Epithelial cell of prostate (primary cell): ENCODE results near the gene GPR12.

Source experiments
- DNase-seq: peaks from one replicate; pipeline ENCODE4 v3.0.0-alpha.2; 2011; ENCODE audit warnings: low read depth, low spot score
- H3K27ac ChIP-seq: fragments of 450-650 bp; 2 replicates; pipeline ENCODE4 v1.5.1; 2017; ENCODE audit warnings: mild to moderate bottlenecking

Gene GPR12, protein sequence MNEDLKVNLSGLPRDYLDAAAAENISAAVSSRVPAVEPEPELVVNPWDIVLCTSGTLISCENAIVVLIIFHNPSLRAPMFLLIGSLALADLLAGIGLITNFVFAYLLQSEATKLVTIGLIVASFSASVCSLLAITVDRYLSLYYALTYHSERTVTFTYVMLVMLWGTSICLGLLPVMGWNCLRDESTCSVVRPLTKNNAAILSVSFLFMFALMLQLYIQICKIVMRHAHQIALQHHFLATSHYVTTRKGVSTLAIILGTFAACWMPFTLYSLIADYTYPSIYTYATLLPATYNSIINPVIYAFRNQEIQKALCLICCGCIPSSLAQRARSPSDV

DNA sequence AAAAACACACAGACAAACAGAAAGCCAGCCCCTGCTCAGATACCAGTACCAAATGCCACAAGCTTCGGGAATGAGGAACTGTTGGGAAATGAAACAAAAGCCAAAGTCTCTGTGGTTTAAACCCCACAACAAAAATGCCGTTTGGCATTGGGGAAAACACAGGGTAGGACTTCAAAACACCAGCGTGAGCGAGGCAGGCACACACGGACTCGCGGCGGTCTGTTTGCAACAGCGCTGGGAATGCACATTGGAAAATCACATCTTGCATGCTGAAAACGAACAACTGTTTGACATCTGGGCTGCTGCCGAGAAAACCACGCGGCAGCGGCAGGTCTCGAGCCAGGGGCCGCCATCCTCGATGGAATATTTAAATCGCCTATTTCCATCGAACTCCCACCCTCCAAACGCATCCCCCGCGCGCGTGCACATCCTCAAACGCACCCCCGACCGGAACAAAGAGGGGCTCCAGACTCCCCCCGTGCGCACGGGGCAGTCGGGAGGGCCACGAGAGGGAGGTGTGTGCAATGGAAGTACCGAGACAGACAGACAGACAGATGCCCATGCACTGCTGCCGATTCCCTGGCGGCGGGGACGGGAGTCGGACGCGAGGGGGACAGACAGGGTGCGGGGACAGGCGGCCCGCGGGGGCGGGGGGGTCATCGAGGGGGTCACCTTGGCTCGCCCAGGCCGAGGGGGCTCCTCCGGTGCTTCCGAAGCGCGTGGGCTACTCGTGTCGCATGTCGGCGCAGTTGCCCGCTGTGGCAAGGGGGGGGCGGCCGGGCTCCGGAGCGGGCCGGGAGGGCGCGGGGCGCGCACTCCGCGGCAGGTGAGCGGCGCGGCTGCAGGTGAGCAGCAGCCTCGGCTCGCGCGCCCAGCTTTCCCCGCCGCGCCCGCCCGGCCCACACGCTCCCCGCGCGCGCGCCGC is at the start of gene GPR12:
TSS of gene GPR12 (minus strand) at position 880 of the 925 bp plus-strand sequence. CDS start 959 bp downstream, outside the sequence.
- no peak for DNase-seq
- no peak within 1 kb of the TSS for H3K27ac ChIP-seq

DNA sequence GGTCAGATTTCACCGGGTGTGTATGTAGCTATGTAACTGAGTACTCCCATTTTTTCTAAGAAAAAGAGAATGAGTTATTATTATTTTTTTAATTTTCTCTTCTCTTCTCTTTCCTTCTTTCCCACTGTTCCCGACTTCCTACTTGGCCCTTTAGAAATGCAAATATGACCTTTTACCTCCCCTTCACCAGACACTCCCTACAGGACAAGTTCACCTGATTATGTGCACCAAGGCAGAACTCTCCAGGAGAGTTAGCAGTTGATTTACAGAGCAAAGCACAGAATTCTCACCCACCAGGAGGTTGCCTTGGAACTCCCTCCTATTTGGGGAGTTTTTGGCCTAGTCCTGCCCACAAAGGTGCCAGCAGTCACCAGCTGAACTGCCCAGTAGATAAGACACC is 49.5 kb upstream of the GPR12 start:
- no peak overlapping the region for H3K27ac ChIP-seq
- no peak for DNase-seq

DNA sequence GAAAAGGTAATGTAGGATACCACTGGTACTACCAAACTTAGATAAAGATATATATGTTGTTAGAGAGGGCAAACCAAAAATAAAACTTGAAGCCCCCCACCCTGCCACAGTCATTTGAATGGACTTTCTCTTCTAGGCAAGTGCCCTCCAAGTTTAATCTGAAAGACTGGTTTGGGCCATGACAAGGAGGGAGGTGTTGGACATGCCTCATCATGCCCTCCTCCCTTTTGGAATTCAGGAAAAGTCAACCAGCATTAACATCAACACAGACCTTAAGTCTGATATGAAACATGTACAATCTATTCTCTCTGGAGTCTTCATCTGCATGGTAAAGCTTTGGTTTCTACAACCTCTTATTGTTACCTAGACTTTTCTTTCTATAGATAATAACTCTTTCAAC is 46.3 kb upstream of the GPR12 start:
- no peak for DNase-seq
- no peak overlapping the region for H3K27ac ChIP-seq

DNA sequence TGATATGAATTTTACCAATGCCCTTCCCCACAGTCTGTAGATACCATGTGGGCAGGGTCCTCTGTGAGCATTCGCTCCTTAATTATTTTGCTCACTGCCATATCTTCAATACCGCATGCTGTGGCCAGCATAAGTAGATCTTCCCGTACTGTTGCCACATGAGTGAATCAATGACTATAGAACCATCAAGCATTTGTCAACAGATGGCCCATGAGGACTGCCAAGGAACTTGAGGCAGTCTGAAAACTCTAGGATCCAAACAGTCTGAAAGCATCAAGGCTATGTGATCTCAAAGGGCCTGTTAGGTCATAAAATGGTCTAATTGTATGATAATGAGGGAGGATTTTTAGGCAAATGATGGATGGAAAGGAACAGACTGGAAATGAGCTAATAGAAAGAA is 27.4 kb upstream of the GPR12 start:
- DNase-seq = no peak
- no peak overlapping the region for H3K27ac ChIP-seq

DNA sequence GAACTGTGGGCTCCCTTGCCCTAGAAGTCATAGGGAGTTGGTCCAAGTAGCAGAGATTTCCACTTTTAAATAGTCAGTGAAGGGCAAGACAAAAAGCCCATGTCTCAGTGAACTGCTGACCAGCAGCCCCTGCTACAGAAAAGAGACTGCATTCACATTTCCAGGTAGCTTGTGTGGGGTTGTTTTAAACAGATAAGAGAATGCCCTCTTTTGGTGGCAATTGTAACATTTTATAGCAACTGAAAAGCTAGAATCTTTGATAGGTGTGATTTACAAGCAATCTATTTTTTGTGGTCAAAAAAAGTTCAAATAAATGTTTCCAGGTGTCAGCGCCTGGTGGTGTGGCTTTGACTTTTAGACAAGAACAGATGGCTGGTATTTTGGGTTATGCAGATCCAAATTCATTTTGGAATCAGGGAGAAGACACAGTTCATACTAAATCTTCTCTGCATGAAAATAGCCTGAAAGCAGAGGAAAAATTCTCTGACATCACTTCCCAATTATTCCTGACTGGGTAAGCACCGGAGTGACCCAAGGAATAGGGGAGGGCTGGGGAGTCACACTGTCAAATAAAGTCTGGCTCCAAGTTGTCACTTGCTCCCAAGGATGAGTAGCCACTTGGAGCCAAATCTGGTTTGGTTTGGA is 26.2 kb upstream of the GPR12 start:
- no peak for DNase-seq
- H3K27ac ChIP-seq = no peak overlapping the region

DNA sequence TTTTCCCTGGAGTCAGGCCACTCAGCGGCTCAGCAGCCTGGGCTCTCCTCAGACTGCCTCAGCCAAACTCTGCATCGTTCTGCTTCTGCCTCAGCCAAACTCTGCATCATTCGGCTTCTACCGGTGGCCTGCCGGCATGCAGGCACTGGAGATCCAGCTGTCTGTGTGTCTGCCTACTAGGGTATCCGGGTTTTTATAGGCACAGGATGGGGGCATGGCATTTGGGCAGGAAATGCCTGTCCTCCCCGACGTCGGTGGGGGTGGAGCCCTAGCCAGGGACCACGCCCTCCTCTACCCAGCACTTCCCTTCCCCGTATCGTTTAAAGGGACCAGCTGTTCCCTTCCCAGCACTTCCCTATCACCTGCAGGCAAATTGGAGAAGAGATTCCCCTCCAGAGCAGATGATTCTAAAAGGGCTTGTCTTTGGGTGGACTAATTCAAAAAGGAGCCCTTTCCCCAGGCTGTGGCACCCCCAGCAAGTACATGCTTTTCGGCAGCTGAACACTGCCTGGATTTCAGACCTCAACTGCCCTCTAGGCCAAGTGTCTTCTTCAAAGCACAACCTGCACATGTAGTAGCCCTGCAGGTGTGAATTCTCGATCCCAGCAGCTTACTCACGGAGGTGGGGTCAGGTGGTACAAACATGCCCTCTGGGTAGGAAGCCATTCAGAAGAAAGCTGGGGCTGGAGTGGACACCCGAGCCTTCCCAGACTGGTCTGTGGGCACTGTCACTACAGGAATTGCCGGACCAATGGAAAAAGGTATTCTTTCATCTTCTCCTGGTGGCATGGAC is 25.4 kb upstream of the GPR12 start:
- no peak overlapping the region for H3K27ac ChIP-seq
- DNase-seq = no peak

DNA sequence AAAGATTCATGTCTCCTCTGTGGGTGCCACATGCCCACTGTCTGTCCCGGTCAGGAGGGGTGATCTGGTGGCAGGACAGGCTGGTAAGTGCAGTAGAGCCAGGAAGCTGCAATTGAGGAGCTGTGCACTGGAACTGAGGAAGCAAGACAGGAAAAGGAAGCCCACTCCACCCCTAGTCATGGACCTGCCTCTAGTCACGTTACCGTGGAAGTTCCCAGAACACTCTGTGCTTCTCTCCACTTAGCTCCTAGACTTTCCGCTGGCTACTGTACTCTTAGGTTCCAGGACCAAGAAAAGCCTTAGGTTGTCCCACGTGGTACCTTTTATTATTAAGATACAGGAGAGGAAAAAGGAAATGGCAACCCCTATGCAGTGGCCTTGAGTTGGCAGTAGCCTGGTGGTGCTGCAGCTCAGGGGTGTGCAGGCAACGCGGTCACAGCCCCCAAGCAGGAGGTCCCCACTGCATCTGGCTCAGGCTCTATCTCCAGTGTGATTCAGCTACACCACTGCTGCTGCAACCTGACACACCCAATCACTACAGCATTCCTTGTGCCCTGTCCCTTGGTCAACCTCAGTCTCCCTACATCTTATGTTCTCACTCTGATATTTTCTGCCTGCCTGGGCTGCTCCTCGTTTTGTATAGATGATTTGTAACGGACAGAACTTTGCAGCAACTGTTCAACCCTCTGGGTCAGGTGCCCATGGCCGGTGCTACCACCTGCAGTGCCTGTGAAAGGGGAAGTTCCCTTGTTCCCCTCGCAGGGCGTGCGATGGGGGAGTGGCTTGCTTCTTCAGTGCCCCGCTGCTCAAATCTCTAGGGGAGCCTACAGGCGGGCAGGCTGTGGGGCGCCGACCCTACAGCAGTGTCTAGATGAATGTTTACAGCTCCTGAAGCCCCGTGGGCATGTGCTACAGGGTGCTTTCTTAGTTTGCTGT is 24.4 kb upstream of the GPR12 start:
- no peak for DNase-seq
- no peak overlapping the region for H3K27ac ChIP-seq

DNA sequence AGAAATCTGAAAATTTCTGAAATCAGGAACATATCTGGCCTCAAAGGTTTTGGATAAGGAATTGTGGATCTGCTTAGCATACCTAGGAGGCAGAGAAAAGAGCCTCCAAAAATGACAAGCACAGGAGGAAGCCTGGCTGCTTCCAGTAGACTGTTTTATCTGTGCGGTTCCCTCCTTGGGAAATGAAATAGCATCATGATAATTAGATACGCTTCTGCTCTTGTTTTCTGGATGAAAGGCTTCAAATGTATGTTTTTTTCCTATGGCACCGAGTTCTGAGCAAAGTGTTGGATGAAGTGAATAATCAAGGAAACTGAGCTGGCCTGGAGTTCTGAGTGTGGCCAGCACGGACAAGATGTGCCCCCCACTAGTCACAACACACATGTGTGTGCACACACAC is 19.8 kb upstream of the GPR12 start:
- no peak for DNase-seq
- H3K27ac ChIP-seq = no peak overlapping the region

DNA sequence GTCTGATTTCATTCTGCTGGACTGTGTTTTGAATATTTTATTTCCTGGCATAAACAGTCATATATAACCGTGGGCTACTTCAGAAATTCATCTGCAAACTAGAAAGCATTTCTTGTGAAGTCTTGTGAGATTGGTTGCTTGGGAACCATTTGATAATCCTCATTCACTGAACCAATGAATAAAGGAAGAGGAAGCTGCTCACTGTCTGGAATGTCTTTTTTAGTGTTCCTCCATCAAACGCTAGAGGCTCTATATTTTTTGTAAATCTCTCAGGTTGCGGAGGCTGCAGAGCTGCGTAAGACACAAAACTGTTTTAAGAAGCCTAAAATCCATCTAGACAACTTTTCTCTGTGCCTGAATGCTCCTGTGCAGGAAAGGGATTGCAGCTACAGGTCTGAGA is 18.7 kb upstream of the GPR12 start:
- DNase-seq = no peak
- no peak overlapping the region for H3K27ac ChIP-seq

DNA sequence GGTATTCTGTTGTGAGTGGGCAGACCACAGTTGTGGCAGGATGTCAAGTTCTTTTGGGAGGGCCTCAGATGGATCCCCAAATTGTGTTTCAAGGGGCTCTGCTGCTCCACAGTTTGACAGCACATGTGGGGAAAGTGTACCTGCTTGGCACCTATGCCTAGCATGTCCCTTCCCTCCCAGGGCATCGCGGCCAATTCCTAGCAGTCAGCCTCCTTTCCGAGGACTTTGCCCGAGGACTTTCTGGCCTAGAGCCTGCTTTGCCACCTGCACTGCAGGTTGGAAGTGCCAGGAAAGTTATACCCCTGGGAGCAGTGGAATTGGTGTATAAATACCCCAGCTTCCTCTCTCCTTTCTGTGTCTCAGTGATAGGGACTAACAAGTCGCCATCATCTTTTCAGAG is 11.9 kb upstream of the GPR12 start:
- H3K27ac ChIP-seq = no peak overlapping the region
- DNase-seq = no peak

DNA sequence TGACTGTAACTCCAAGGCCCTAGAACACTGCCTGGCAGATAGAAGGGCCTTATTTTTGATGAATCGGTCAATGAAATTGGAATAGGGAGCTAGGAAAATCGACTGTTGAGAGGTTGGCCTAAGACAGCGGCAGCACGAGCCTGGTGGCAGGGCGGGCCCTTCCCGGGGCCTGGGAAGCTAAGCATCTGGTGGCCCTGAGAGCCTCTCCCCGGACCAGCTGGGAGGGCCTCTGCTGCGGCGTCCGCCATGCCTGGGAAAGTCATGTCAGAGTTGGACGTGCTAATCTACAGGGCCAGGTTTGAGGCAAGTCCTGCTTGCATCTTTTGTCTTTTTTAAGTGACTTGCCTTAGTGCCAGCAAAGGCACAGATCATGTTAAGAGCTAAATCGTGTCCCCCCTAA is 11.2 kb upstream of the GPR12 start:
- DNase-seq = no peak
- no peak overlapping the region for H3K27ac ChIP-seq

DNA sequence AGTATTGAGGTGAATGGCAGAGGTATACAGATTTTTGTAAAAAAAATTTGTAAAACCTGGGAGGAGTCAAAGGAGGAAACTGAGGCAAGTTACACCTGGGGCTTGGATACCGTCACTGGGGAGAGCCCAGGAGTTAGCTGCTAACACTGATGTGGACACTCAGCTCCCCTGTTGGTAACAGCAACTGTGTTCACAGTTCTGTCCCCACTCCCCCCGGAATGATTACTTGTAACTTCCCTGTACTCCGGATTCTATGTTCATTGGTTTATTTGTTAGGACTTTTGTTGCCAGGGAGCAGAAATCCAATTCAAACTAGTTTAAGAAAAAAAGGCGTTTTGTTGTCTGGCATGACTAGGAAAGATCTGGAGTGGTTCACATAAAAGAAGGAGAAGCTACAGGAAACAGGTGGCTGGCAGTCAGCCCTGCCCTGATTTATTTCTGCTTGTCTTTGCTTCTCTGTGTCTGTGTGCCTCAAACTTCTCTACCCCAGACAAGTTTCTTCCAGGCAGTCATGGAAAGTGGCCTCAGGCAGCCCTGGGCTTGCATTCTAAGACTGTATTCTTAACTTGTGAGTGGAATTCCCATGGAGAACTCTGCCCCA is 2.3 kb upstream of the GPR12 start:
- no peak for DNase-seq
- H3K27ac ChIP-seq = no peak overlapping the region

DNA sequence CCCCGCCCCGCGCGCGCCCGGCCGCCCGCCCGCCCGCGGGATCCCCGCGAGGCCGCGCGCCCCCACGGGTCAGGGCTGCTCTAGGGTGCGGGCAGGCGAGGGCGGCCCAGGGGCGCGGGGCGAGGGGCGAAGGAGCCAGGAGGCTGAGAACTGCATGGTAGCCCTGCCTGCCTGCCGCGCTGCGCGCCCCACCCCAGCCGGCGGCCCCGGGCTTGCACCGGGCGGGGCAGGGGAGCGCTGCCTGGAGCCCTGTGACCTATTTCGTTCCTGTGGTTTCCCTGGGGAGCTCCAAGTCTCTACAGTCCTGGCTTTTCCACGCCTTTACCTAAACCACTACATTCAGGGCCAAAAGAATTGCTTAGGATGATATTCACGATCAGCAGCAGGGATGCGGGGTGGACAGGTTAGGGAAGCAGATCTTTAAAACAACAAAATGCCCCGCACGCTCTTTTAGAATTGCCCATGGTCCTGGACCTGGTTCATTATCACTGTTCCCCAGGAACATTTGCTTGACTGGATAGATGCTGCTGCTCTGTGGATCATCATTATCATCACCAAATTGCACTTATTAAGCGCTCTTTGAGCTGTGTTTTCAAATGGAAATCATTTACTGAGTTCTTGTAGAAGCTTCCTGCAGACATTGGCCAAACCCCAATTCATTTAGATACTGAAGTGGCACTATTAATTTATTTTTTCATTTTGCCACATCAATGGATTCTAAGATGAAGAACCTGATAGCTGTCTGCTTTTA is 421 bp upstream of the GPR12 start:
- no peak for DNase-seq

DNA sequence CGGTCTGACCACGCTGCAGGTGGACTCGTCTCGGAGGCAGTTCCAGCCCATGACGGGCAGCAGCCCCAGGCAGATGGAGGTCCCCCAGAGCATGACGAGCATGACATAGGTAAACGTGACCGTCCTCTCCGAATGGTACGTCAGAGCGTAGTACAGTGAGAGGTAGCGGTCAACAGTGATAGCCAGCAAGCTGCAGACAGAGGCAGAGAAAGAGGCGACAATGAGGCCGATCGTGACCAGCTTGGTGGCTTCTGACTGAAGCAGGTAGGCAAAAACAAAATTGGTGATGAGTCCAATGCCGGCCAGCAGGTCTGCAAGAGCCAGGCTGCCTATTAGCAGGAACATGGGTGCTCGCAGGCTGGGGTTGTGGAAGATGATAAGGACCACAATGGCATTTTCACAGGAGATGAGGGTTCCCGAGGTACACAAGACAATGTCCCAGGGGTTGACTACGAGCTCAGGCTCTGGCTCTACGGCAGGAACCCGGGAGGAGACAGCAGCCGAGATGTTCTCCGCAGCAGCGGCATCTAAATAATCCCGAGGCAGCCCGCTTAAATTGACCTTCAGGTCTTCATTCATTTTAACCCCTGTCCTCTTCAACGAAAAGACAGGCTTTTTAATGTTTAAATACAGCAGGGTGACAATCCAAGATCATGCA is 1.2 kb downstream of the GPR12 start:
- H3K27ac ChIP-seq = no peak overlapping the region
- no peak for DNase-seq

More for the DNA sequence above, 421 bp upstream of the GPR12 start:
- H3K27ac ChIP-seq = no peak overlapping the region

DNA sequence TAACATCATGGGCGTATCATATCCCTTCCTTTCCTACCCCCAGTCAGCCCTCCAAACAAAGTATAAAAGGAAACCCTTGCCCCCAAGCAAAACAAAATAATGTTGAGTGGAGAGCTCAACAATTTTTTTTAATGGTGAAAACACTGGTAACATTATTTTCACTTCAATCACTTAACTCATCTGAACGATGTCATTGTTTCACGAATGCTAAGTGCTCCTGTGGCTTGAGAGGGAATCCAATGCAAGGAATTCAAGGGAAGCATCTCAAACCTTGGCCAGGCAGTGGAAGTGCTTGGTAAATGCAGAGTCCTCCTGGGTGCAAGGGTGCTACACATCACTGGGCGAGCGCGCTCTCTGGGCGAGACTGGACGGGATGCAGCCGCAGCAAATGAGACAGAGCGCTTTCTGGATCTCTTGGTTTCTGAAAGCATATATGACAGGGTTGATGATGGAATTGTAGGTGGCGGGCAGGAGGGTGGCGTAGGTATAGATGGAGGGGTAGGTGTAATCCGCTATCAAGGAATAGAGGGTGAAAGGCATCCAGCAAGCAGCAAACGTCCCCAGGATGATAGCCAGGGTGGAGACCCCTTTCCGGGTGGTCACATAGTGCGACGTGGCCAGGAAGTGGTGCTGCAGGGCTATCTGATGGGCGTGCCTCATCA is 2.0 kb downstream of the GPR12 start:
- DNase-seq = no peak
- no peak overlapping the region for H3K27ac ChIP-seq

DNA sequence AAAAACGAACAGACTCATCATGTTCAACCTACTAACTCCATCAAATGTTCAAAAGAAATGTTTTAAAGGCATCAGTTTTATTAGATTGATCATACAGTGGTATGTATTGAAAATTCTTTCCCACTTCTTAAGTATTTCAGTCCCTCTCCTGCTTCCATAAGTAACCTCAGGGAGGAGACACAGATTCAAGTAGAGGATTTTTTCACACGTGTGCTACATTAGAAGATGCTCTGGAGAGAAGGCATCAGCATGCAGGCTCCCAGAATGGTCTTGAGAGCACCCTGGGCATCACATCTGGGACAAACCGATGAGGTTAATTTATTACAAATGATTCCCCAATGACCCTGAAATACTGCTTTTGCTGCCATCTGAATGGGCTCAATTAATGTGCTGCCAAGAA is 3.6 kb downstream of the GPR12 start:
- H3K27ac ChIP-seq = no peak overlapping the region
- no peak for DNase-seq

DNA sequence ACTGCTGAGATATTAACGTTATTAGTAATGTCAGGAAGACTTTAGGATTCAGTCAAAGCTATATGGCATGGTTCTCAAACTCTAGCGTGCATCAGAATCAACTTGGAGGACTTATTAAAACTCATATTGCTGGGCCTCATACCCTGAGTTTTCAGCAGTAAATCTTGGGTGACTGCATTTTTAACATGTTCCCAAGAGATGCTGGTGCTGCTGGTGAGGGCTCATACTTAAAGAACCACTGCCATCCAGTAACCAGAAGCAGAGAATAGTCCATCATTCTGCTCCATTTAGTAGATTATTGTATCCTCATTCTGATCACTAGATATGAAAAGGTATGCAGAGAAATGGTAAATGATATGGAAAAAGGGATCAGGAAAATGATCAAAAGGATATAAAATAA is 7.9 kb downstream of the GPR12 start:
- H3K27ac ChIP-seq = no peak overlapping the region
- no peak for DNase-seq
